Measurements from ENCODE around the gene MIPEP. TPM values are rescaled to one million over a fixed set of nuclear protein-coding genes. Genes with fewer than 3 reads are reported as not detected.

Gene MIPEP
- total RNA-seq, 2 donors from 2014 or later = 7.5 to 9.2 TPM

DNA sequence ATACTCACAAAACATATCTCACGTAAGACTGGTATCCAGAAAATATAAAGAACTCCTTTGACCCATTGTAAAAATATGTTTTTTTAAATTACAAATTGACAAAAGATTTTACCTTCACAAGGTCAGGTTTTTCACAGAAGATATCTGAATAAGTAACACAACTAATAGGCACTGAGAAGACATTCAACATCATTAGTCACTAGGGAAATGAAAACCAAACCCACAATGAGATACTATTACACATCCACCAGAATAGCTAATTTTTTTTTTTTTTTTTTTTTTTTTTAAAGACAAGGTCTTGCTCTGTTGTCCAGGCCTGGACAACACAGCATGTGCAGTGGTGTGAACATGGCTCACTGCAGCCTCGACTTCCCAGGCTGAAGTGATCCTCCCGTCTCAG lies 157.5 kb downstream of the MIPEP start:
- Mint-ChIP-seq H3K27ac (no peak overlapping the region), H3K27me3 (no peaks in the 10 kb centered on the region), H3K4me1 (peaks cover 5% of the 10 kb centered on the region), H3K4me3 (no peak overlapping the region), H3K36me3 (ENCODE audit: low read depth) (peaks cover 4% of the 10 kb centered on the region)
- DNase-seq = no peak
- no peak for ATAC-seq
- no peaks in the 10 kb centered on the region for H3K9me3 ChIP-seq (ENCODE audit: control insufficient read depth, low read length, poor library complexity, severe bottlenecking)

DNA sequence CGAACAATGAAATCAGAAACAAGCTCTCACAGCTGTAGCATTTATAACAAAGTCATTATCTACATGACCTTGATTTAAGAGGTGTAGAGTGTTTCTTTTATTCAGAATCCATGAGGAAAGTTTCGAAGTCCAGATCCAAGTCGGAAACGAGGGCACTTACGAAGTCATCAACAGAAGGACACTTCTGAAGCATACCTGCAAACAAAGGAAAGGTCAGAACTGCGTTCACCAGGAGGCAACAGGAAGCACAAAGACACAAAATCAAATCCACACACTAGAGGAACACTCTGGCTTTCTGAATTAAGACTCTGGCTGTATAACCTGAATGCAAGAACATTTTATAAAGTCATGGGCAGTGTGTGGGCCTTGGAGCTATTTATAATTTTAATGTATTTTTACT lies 158.9 kb downstream of the MIPEP start:
- H3K4me1 Mint-ChIP-seq = peaks cover 2% of the 10 kb centered on the region
- H3K36me3 Mint-ChIP-seq (ENCODE audit: low read depth) = peaks cover 4% of the 10 kb centered on the region
- no peaks in the 10 kb centered on the region for H3K27me3 Mint-ChIP-seq
- H3K4me3 Mint-ChIP-seq = no peak overlapping the region
- no peak overlapping the region for H3K27ac Mint-ChIP-seq
- no peaks in the 10 kb centered on the region for H3K9me3 ChIP-seq (ENCODE audit: control insufficient read depth, low read length, poor library complexity, severe bottlenecking)
- ATAC-seq (no peak), DNase-seq (no peak)

DNA sequence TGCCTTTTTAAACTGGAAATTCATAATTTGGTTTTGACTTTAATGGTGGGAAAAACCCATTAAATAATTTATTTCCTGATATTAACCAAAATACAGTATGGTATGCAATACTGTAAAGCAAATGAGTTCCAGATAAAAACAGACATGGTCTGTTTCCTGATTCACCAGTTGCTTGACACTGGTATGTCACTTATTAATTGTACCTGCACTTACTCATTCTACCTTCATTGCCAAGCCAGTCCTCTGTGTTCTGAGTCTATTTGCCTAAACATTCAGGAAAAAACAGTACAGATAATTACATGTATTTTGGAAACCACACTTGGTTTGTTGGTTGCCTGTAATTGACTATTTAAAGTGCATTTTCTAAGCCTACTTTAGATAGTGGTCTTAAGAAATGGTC lies 159.7 kb downstream of the MIPEP start:
- DNase-seq (no peak), ATAC-seq (no peak)
- Mint-ChIP-seq H3K36me3 (ENCODE audit: low read depth) (peaks cover 5% of the 10 kb centered on the region), H3K27me3 (no peaks in the 10 kb centered on the region), H3K4me1 (peaks cover 2% of the 10 kb centered on the region), H3K4me3 (no peak overlapping the region), H3K27ac (no peak overlapping the region)
- no peaks in the 10 kb centered on the region for H3K9me3 ChIP-seq (ENCODE audit: control insufficient read depth, low read length, poor library complexity, severe bottlenecking)

DNA sequence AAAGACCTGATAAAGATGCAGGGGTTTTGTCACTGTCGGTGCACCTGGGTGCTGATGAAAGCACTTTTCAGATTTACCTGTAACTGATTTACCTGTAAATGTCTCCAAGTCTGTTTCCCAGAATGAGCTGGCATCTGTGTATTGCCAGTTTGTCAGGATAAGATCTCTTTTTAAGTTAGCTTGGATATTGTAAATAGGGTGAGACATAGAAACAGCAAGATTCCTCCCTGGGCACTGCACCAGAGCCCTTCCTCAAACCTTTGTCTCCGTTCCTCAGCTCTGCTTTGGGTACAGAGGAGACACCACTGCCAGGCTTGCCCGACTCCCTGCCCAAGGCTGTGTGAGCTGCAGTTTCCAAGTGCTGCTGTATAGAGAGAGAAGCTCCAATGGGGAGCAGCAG lies 160.4 kb downstream of the MIPEP start:
- H3K36me3 Mint-ChIP-seq (ENCODE audit: low read depth) = peaks cover 6% of the 10 kb centered on the region
- no peak for DNase-seq

DNA sequence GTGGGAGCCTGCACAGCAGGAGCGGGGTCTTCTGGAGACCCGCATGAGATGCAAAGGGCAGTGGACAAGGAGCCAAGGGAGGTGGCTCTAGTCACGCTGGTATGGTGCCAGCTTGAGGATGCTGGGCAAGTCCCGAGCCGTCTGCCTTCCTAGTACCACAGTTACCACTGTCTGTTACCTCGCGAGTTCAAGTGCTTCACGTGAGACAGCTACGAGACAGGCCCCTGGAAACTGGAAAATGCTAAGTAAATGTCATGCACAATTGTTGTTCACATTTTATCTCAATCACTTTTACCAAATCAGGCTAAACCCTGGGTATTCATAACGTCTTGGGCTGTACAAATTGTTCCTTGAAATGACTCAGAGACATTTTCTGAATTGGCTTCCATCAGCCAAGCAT lies 163.3 kb downstream of the MIPEP start:
- no peak for ATAC-seq
- H3K27me3 Mint-ChIP-seq = no peaks in the 10 kb centered on the region
- peaks cover 2% of the 10 kb centered on the region for H3K4me1 Mint-ChIP-seq
- no peak overlapping the region for H3K27ac Mint-ChIP-seq
- H3K9me3 ChIP-seq (ENCODE audit: control insufficient read depth, low read length, poor library complexity, severe bottlenecking) = no peaks in the 10 kb centered on the region
- DNase-seq = no peak
- H3K4me3 Mint-ChIP-seq = no peak overlapping the region
- peaks cover 3% of the 10 kb centered on the region for H3K36me3 Mint-ChIP-seq (ENCODE audit: low read depth)

More for the DNA sequence above, 160.4 kb downstream of the MIPEP start:
- H3K27me3 Mint-ChIP-seq = no peaks in the 10 kb centered on the region
- H3K27ac Mint-ChIP-seq = no peak overlapping the region
- H3K4me3 Mint-ChIP-seq = no peak overlapping the region
- ATAC-seq = no peak
- no peaks in the 10 kb centered on the region for H3K9me3 ChIP-seq (ENCODE audit: control insufficient read depth, low read length, poor library complexity, severe bottlenecking)
- H3K4me1 Mint-ChIP-seq = peaks cover 2% of the 10 kb centered on the region

DNA sequence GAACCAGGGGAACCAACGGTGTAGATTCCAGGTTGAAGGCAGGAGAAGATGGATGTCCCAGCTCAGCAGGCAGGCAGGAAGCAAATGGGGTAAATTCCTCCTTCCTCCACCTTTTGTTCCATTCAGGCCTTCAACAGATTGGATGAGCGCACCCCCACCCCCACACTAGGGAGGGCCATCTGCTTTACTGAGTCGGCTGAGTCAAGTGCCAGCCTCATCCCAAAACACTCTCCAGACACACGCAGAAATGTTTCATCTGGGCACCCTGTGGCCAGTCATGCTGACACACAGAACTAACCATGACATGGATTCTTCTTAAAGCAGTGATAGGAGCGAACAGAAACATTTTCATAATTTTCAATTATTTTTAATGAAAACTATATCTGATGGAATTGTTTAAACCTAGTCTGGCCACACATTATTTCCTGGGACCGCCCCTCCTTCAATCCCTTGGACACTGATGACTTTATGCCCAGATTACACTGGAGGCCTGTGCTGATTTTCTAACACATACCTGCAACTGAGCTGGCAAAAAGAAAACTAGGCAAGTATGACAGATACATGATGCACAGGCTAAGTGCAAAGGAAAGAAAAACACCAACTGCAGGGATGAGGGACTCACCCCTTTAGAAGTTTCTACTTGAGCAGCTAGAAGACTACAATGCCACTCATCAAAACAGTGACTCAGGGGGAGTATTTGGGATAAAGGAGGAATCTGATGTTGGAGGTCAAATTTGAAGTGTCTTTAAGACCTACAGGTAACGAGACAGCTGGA lies 164.8 kb downstream of the MIPEP start:
- H3K27me3 Mint-ChIP-seq = no peaks in the 10 kb centered on the region
- no peak overlapping the region for H3K27ac Mint-ChIP-seq
- H3K4me3 Mint-ChIP-seq = no peak overlapping the region
- ATAC-seq = no peak
- H3K4me1 Mint-ChIP-seq = peaks cover 3% of the 10 kb centered on the region
- DNase-seq = no peak
- peaks cover 3% of the 10 kb centered on the region for H3K36me3 Mint-ChIP-seq (ENCODE audit: low read depth)
- H3K9me3 ChIP-seq (ENCODE audit: control insufficient read depth, low read length, poor library complexity, severe bottlenecking) = no peaks in the 10 kb centered on the region

DNA sequence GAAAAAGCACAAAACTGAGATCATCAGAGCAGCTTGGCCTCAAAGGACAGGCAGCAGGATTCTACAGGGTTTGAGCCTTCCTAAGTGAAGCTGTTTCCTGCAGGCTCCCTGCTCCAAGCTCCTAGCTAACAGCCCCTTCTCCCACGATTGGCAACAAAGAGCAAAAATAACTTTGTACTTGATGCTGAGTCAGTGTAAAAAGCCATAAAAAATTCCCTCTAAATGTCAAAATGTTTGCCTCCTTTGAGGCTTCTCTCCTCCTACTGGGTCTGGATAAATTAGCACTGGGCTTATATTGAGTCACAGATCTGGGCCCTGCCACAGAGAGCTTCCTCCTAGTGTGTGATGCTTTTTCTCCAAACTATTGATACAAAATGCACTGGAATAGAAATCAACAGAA lies 165.7 kb downstream of the MIPEP start:
- H3K36me3 Mint-ChIP-seq (ENCODE audit: low read depth) = peaks cover 3% of the 10 kb centered on the region
- H3K27ac Mint-ChIP-seq = no peak overlapping the region
- H3K4me1 Mint-ChIP-seq = peaks cover 12% of the 10 kb centered on the region
- DNase-seq (no peak), ATAC-seq (no peak)
- no peak overlapping the region for H3K4me3 Mint-ChIP-seq
- no peaks in the 10 kb centered on the region for H3K27me3 Mint-ChIP-seq
- H3K9me3 ChIP-seq (ENCODE audit: control insufficient read depth, low read length, poor library complexity, severe bottlenecking) = no peaks in the 10 kb centered on the region

DNA sequence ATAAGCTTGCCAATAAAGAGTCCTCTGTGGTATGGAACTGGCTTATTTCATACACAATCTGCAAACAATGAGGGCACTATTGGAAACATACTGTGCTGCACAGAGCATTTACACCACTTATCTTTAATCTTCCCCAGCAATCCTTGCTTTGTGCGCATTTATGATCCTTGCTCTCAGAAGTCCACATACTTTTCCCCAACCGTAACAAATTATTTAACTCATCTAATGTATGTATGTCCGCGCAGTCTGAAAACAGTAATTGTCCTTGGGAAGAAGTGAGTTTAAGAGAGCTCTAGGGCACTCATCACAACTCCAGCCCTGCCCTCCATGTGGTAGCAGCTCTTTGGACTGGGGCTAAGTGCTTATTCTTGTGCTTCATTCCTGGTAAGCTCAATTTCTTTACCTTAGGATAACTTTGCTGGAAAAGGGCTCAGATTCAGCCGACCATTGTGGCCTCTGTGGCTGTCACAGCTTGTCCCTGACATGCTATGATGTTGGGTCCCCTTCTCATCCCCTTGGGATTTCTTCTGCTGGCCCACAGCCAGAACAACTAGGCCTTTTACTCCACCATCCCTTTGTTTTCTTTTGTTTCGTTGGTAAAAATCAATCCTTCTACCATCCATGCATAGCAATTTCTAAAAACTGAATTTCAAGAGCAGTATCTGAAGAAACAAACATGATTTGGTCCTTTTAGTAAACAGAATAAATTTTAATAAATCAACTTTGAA lies 166.3 kb downstream of the MIPEP start:
- Mint-ChIP-seq H3K27ac (no peak overlapping the region), H3K27me3 (no peaks in the 10 kb centered on the region), H3K4me3 (no peak overlapping the region), H3K4me1 (peaks cover 14% of the 10 kb centered on the region), H3K36me3 (ENCODE audit: low read depth) (peaks cover 3% of the 10 kb centered on the region)
- no peak for ATAC-seq
- no peak for DNase-seq
- H3K9me3 ChIP-seq (ENCODE audit: control insufficient read depth, low read length, poor library complexity, severe bottlenecking) = no peaks in the 10 kb centered on the region

DNA sequence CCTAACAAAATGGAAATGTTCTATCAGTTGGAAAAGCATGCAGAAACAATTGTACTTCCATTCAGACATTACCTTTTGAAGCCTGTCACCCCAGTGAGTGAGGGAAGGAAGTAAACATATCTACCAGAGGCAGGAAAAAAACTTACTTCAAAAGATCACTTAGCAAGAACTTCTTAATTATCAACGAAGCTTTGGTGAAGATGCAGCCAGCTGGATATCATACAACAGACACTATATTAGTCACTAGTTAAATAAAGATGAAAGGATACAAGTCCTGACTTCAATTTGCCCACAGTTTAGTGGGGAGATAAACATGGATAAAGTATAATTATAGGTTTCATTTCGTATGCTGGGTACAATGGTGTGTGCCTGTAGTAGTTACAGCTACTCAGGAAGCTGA lies 170.2 kb downstream of the MIPEP start:
- no peak for DNase-seq
- Mint-ChIP-seq H3K27ac (peak overlapping the region; percentile 45), H3K36me3 (ENCODE audit: low read depth) (peaks cover 2% of the 10 kb centered on the region), H3K4me3 (no peak overlapping the region), H3K4me1 (peaks cover 14% of the 10 kb centered on the region), H3K27me3 (no peaks in the 10 kb centered on the region)
- ATAC-seq = no peak
- H3K9me3 ChIP-seq (ENCODE audit: control insufficient read depth, low read length, poor library complexity, severe bottlenecking) = no peaks in the 10 kb centered on the region

DNA sequence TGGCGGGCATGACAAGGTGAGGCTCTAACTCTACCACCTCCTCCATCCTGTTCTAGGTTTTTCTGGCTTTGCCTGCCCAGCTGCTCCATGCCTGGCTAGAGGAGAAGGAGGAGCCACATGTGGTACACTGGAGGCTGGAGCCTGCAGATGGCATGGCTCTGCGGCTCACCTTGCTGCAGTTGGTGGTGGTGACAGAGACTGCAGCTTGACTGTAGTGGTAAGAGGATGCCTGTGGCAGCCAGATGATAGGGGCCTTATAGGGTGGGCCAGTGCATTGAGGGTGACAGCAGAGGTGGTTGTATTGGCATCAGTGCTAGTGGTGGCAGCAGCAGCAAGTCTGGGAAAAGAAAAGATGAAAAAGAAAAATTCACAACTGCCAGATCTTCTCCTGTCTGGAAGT lies 172.8 kb downstream of the MIPEP start:
- no peak for ATAC-seq
- DNase-seq = no peak
- no peaks in the 10 kb centered on the region for H3K27me3 Mint-ChIP-seq
- no peaks in the 10 kb centered on the region for H3K9me3 ChIP-seq (ENCODE audit: control insufficient read depth, low read length, poor library complexity, severe bottlenecking)
- peaks cover 14% of the 10 kb centered on the region for H3K4me1 Mint-ChIP-seq
- no peak overlapping the region for H3K27ac Mint-ChIP-seq
- peaks cover 3% of the 10 kb centered on the region for H3K36me3 Mint-ChIP-seq (ENCODE audit: low read depth)
- H3K4me3 Mint-ChIP-seq = no peak overlapping the region

DNA sequence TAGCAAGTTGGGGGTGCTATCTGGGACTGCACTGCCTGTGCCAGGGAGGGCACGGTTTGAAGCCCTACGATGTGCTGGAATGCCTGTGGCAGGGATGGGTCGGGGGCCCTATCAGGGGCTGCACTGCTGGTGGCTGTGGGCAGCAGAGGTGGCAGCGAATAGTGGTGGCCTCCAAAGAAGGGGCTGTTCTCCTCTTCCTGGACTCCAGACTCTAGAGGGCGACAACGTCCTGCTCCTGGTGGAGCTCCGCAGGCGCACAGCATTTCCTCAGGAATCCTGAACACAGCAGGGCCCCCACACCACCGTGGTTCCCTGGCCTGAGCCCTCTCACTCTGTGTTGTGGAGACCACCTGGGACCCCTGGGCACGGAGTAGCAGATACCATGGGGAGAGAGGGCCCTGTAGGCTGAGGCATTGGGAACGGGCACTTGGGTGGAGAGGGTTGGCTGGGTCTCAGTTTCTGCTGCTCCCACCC lies 173.4 kb downstream of the MIPEP start:
- H3K9me3 ChIP-seq (ENCODE audit: control insufficient read depth, low read length, poor library complexity, severe bottlenecking) = no peaks in the 10 kb centered on the region
- Mint-ChIP-seq H3K27me3 (no peaks in the 10 kb centered on the region), H3K4me3 (no peak overlapping the region), H3K27ac (no peak overlapping the region), H3K36me3 (ENCODE audit: low read depth) (peaks cover 3% of the 10 kb centered on the region), H3K4me1 (peaks cover 14% of the 10 kb centered on the region)
- no peak for ATAC-seq
- no peak for DNase-seq

DNA sequence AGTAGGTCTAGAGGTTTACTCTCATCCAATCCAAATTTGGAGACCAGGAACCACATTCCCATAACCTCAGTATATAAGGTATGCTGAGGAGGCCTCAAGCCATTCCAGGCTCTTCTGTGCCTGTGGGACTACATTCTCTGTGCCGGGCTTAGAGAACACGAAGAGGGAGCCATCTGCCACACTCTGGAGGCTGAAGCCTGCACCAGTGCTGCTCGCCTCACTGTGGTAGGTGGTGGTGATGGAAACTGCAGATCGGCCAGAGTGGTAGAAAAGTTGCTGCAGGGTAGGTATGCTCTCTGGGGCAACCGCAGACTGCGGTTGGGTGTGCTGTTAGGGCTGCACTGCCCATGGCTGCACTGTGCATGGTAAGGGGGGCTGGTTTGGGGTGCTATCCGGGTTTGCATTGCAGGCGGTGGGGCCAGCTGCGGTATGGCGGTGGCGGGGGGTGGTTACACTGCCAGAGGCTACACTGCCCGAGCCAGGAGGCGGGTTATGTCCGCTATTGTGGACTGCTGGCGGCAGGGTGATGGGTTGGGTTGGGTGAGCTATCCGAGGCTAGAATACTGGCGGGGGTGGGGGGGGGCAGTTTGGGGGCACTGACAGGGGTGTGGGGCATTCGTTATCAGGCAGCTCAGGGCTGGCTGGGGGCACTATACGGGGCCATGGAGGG lies 174.0 kb downstream of the MIPEP start:
- DNase-seq (no peak), ATAC-seq (no peak)
- Mint-ChIP-seq H3K27me3 (no peaks in the 10 kb centered on the region), H3K27ac (no peak overlapping the region), H3K4me3 (no peak overlapping the region), H3K4me1 (peaks cover 14% of the 10 kb centered on the region), H3K36me3 (ENCODE audit: low read depth) (peaks cover 3% of the 10 kb centered on the region)
- H3K9me3 ChIP-seq (ENCODE audit: control insufficient read depth, low read length, poor library complexity, severe bottlenecking) = no peaks in the 10 kb centered on the region

DNA sequence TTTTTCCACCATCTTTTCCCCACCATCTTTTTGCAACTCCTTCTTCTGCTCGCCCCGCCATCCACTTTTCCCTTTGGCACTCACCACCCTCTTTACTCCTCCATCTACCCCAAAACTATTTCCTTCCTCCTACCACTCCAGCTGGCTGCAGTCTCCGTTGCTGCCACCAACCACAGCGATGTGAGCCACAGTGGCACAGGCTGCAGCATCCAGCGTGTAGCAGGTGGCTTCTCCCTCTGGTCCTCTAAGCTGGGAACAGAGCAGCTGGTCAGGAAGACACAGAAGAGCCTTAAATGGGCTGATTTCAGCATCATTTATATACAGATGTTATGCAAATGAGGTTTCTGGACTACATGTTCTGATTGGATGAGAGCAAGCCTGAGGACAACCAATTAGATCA lies 174.5 kb downstream of the MIPEP start:
- H3K4me1 Mint-ChIP-seq = peaks cover 14% of the 10 kb centered on the region
- no peaks in the 10 kb centered on the region for H3K9me3 ChIP-seq (ENCODE audit: control insufficient read depth, low read length, poor library complexity, severe bottlenecking)
- H3K27me3 Mint-ChIP-seq = no peaks in the 10 kb centered on the region
- H3K4me3 Mint-ChIP-seq = no peak overlapping the region
- H3K27ac Mint-ChIP-seq = no peak overlapping the region
- DNase-seq (no peak), ATAC-seq (no peak)
- H3K36me3 Mint-ChIP-seq (ENCODE audit: low read depth) = peaks cover 3% of the 10 kb centered on the region

All from T-helper 17 cell (primary cell).